HepG2 (cell line): Measurements from ENCODE around the gene ACOT4. TPM values are rescaled to one million over a fixed set of nuclear protein-coding genes. Genes with fewer than 3 reads are reported as not detected.

Experiments used
- CEBPG ChIP-seq: IDR thresholded peaks from 2 replicates; pipeline ENCODE4 v1.6.1; 2016
- CENPT ChIP-seq: sonication (generic); formaldehyde crosslinking; IDR thresholded peaks from 2 replicates; pipeline ENCODE4 v1.8.0; 2022; ENCODE audit warnings: low read depth, mild to moderate bottlenecking, moderate library complexity, missing genetic modification reagents
- CHCHD3 ChIP-seq: sonication (generic); formaldehyde crosslinking; IDR thresholded peaks from 2 replicates; pipeline ENCODE4 v1.8.0; 2022; ENCODE audit warnings: mild to moderate bottlenecking, missing genetic modification reagents, moderate library complexity
- FOXA3 ChIP-seq: IDR thresholded peaks from 2 replicates; pipeline ENCODE4 v1.6.1; 2016; ENCODE audit warnings: missing genetic modification reagents, missing compliant biosample characterization
- KDM5B ChIP-seq: sonication (generic); formaldehyde crosslinking; IDR thresholded peaks from 2 replicates; pipeline ENCODE4 v1.4.0; 2020; ENCODE audit warnings: missing genetic modification reagents, mild to moderate bottlenecking, borderline replicate concordance
- MED1 ChIP-seq: sonication (generic); formaldehyde crosslinking; IDR thresholded peaks from 2 replicates; pipeline ENCODE4 v1.4.0; 2020; ENCODE audit warnings: missing genetic modification reagents
- MEIS2 ChIP-seq: sonication (generic); formaldehyde crosslinking; IDR thresholded peaks from 2 replicates; pipeline ENCODE4 v1.9.0; 2021; ENCODE audit warnings: mild to moderate bottlenecking, missing genetic modification reagents
- NRL ChIP-seq: sonication (generic); formaldehyde crosslinking; IDR thresholded peaks from 2 replicates; pipeline ENCODE4 v1.5.0; 2020; ENCODE audit warnings: missing genetic modification reagents, mild to moderate bottlenecking, moderate library complexity, borderline replicate concordance
- PAWR ChIP-seq: sonication (generic); formaldehyde crosslinking; IDR thresholded peaks from 2 replicates; pipeline ENCODE4 v1.4.0; 2020; ENCODE audit warnings: missing genetic modification reagents, mild to moderate bottlenecking, borderline replicate concordance
- PAX8 ChIP-seq: sonication (generic); formaldehyde crosslinking; IDR thresholded peaks from 2 replicates; pipeline ENCODE4 v1.8.0; 2022; ENCODE audit warnings: mild to moderate bottlenecking, missing genetic modification reagents, borderline replicate concordance
- RAD51 ChIP-seq: fragments of 450-650 bp; IDR thresholded peaks from 2 replicates; pipeline ENCODE4 v1.6.1; 2016; ENCODE audit warnings: borderline replicate concordance
- ZNF350 ChIP-seq: sonication (generic); formaldehyde crosslinking; IDR thresholded peaks from 2 replicates; pipeline ENCODE4 v1.4.0; 2020; ENCODE audit warnings: mild to moderate bottlenecking, low read depth, missing genetic modification reagents, borderline replicate concordance
- ZNF430 ChIP-seq: sonication (generic); formaldehyde crosslinking; IDR thresholded peaks from 2 replicates; pipeline ENCODE4 v1.9.0; 2021; ENCODE audit warnings: mild to moderate bottlenecking, missing genetic modification reagents
- ZNF644 ChIP-seq: IDR thresholded peaks from 2 replicates; pipeline ENCODE4 v1.6.1; 2016; ENCODE audit warnings: low read depth
- ZNF652 ChIP-seq: IDR thresholded peaks from 2 replicates; pipeline ENCODE4 v1.6.1; 2016; ENCODE audit warnings: low read depth, borderline replicate concordance
- ZNF749 ChIP-seq: sonication (generic); formaldehyde crosslinking; IDR thresholded peaks from 2 replicates; pipeline ENCODE4 v1.8.0; 2022; ENCODE audit warnings: mild to moderate bottlenecking, missing genetic modification reagents, moderate library complexity, borderline replicate concordance
- ZNF780A ChIP-seq: sonication (generic); formaldehyde crosslinking; IDR thresholded peaks from 2 replicates; pipeline ENCODE4 v1.8.0; 2022; ENCODE audit warnings: mild to moderate bottlenecking, missing genetic modification reagents, moderate library complexity
- polyA plus RNA-seq, 8 experiments: library from polyadenylated mRNA; depleted of rRNA in 3 of 8; stranded (reverse) in 7 of 8; unstranded in 1 of 8; fragments of >200 nt; fragmentation: Illumina TruSeq in 4 of 8; extraction: Trizol in 4 of 8; gene quantifications; 2 replicates each; pipeline versions ENCODE4 v1.2.1 to v1.2.3, GENCODE V29; 2011 to 2016; ENCODE audit warnings: low read depth in 4 of 8, missing spikeins in 1 of 8, mixed read lengths in 1 of 8; ENCODE audit not compliant: insufficient read depth in 1 of 8
- total RNA-seq, 5 experiments: library from RNA; depleted of rRNA; stranded (reverse); fragments of >200 nt; fragmentation: Illumina TruSeq; extraction: Trizol; gene quantifications; 2 replicates each; pipeline ENCODE4 v1.2.3, GENCODE V29; 2016; ENCODE audit warnings: low read depth in 1 of 5
- TF ChIP-seq, protein P1 (sequence below): fragments of 450-650 bp; IDR thresholded peaks from 2 replicates; pipeline ENCODE4 v1.6.1; 2016
- TF ChIP-seq, protein P2 (sequence below): sonication (generic); formaldehyde crosslinking; IDR thresholded peaks from 2 replicates; pipeline ENCODE4 v1.8.1; 2023; ENCODE audit warnings: mild to moderate bottlenecking, inconsistent platforms, moderate library complexity, missing genetic modification reagents, borderline replicate concordance
- TF ChIP-seq, protein P3 (sequence below): sonication (generic); formaldehyde crosslinking; conservative IDR thresholded peaks from 2 replicates; pipeline ENCODE4 v1.4.0; 2020; ENCODE audit warnings: missing genetic modification reagents
- TF ChIP-seq, protein P4 (sequence below): sonication (generic); formaldehyde crosslinking; IDR thresholded peaks from 2 replicates; pipeline ENCODE4 v1.9.0; 2022; ENCODE audit warnings: missing genetic modification reagents, mild to moderate bottlenecking, borderline replicate concordance
- TF ChIP-seq, protein P5 (sequence below): sonication (generic); formaldehyde crosslinking; IDR thresholded peaks from 2 replicates; pipeline ENCODE4 v1.5.1; 2020; ENCODE audit warnings: missing genetic modification reagents, mild to moderate bottlenecking, borderline replicate concordance

ACOT4 gene
- total and polyA plus RNA-seq, 2 of the 13 experiments (the other 11 are each of a cell fraction or from before 2014, with no cell fraction given) = 0.04 to 0.05 TPM

DNA sequence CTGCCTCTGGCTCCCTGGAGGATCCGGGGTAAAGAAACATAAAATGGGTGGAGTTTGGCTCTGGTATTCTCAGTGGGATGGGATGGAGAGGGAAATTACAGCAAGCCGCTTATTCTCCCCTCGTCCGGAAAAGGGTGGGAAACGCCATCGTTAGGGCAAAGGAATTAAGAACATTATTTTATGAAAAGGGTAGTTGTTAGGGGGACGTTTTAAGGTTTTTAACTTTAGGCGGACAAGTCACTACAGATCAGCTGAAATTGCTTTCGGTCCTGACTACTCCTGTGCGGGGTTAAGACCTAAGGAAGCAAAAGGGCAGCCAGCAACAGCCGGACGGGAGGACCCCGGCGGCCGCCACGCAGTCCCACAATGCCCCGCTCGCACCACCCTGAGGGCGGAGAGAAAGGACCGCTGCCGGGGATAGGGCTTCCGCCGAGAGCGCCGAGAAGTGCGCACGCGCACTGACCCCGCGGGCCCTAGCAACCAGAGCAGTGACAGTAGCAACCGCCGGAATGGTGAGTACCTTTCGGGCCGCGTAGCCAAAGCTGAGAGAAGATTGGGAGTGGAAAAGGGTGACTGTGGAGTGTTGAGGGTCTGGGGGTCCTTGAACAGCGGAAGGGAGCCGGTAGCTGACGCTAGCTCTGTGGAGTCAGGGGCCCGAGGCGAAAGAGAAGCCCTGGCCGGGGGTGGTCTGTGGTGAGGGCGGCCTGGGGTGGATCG, 53.0 kb downstream of the ACOT4 start, which contains the start of gene DNAL1 (continued):
- no peak; the same call in 1 of the 2 replicates for TF ChIP-seq MEIS2 (CRISPR knock-in tag)
- TF ChIP-seq MED1 = no peak
- no peak for TF ChIP-seq PAX8 (CRISPR knock-in tag)
- no peak for TF ChIP-seq ZNF780A (CRISPR knock-in tag)
- no peak; the same call in 1 of the 2 replicates for TF ChIP-seq ZNF430 (CRISPR knock-in tag)
- TF ChIP-seq ZNF644 (CRISPR knock-in tag) = no peak
- peak; percentile 76; the same call in 1 of the 2 replicates for TF ChIP-seq ZNF350 (CRISPR knock-in tag)
- TF ChIP-seq, protein P1, sequence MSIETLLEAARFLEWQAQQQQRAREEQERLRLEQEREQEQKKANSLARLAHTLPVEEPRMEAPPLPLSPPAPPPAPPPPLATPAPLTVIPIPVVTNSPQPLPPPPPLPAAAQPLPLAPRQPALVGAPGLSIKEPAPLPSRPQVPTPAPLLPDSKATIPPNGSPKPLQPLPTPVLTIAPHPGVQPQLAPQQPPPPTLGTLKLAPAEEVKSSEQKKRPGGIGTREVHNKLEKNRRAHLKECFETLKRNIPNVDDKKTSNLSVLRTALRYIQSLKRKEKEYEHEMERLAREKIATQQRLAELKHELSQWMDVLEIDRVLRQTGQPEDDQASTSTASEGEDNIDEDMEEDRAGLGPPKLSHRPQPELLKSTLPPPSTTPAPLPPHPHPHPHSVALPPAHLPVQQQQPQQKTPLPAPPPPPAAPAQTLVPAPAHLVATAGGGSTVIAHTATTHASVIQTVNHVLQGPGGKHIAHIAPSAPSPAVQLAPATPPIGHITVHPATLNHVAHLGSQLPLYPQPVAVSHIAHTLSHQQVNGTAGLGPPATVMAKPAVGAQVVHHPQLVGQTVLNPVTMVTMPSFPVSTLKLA = 0 out of 2 replicates have a peak, but pooled peaks have one; percentile 2
- TF ChIP-seq NRL (CRISPR knock-in tag) = no peak
- TF ChIP-seq CENPT (CRISPR knock-in tag) = no peak
- TF ChIP-seq CEBPG (CRISPR knock-in tag) = no peak
- TF ChIP-seq ZNF652 (CRISPR knock-in tag) = no peak
- TF ChIP-seq, protein P2, sequence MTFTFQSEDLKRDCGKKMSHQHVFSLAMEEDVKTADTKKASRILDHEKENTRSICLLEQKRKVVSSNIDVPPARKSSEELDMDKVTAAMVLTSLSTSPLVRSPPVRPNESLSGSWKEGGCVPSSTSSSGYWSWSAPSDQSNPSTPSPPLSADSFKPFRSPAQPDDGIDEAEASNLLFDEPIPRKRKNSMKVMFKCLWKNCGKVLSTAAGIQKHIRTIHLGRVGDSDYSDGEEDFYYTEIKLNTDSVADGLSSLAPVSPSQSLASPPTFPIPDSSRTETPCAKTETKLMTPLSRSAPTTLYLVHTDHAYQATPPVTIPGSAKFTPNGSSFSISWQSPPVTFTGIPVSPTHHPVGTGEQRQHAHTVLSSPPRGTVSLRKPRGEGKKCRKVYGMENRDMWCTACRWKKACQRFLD = no peak
- no peak for TF ChIP-seq ZNF749 (CRISPR knock-in tag)
- no peak for TF ChIP-seq CHCHD3
- TF ChIP-seq PAWR (CRISPR knock-in tag) = no peak
- TF ChIP-seq RAD51 = no peak
- TF ChIP-seq, protein P3, sequence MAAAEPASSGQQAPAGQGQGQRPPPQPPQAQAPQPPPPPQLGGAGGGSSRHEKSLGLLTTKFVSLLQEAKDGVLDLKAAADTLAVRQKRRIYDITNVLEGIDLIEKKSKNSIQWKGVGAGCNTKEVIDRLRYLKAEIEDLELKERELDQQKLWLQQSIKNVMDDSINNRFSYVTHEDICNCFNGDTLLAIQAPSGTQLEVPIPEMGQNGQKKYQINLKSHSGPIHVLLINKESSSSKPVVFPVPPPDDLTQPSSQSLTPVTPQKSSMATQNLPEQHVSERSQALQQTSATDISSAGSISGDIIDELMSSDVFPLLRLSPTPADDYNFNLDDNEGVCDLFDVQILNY = no peak
- TF ChIP-seq FOXA3 = no peak
- TF ChIP-seq, protein P4, sequence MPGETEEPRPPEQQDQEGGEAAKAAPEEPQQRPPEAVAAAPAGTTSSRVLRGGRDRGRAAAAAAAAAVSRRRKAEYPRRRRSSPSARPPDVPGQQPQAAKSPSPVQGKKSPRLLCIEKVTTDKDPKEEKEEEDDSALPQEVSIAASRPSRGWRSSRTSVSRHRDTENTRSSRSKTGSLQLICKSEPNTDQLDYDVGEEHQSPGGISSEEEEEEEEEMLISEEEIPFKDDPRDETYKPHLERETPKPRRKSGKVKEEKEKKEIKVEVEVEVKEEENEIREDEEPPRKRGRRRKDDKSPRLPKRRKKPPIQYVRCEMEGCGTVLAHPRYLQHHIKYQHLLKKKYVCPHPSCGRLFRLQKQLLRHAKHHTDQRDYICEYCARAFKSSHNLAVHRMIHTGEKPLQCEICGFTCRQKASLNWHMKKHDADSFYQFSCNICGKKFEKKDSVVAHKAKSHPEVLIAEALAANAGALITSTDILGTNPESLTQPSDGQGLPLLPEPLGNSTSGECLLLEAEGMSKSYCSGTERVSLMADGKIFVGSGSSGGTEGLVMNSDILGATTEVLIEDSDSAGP (CRISPR knock-in tag) = peak; percentile 78; the same call in 1 of the 2 replicates
- 0 out of 2 replicates have a peak, but pooled peaks have one; percentile 20 for TF ChIP-seq KDM5B (CRISPR knock-in tag)
- TF ChIP-seq, protein P5, sequence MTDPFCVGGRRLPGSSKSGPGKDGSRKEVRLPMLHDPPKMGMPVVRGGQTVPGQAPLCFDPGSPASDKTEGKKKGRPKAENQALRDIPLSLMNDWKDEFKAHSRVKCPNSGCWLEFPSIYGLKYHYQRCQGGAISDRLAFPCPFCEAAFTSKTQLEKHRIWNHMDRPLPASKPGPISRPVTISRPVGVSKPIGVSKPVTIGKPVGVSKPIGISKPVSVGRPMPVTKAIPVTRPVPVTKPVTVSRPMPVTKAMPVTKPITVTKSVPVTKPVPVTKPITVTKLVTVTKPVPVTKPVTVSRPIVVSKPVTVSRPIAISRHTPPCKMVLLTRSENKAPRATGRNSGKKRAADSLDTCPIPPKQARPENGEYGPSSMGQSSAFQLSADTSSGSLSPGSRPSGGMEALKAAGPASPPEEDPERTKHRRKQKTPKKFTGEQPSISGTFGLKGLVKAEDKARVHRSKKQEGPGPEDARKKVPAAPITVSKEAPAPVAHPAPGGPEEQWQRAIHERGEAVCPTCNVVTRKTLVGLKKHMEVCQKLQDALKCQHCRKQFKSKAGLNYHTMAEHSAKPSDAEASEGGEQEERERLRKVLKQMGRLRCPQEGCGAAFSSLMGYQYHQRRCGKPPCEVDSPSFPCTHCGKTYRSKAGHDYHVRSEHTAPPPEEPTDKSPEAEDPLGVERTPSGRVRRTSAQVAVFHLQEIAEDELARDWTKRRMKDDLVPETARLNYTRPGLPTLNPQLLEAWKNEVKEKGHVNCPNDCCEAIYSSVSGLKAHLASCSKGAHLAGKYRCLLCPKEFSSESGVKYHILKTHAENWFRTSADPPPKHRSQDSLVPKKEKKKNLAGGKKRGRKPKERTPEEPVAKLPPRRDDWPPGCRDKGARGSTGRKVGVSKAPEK (CRISPR knock-in tag) = no peak
